HL-60 (cell line): Measurements from ENCODE around the gene GINS2.

Source experiments
- DNase-seq, 2 experiments: peaks; one replicate each; pipeline ENCODE4 v3.0.0-alpha.2; 2010 to 2020; ENCODE audit warnings: low read depth in 1 of 2, low spot score in 1 of 2
- H3K27ac ChIP-seq: fragments of 250-450 bp; sonication (Bioruptor Pico); replicated peaks from 2 replicates; pipeline ENCODE4 v1.5.1; 2020; ENCODE audit warnings: mild to moderate bottlenecking, moderate library complexity
- H3K27me3 ChIP-seq: fragments of 250-450 bp; sonication (Bioruptor Pico); 2 replicates; pipeline ENCODE4 v1.5.1; 2021; ENCODE audit warnings: mild to moderate bottlenecking, moderate library complexity; ENCODE audit not compliant: insufficient read depth, poor library complexity, severe bottlenecking
- H3K4me3 ChIP-seq: replicated peaks from 2 replicates; pipeline ENCODE4 v1.5.1; 2011; ENCODE audit warnings: mild to moderate bottlenecking, control low read depth, low read length; ENCODE audit not compliant: insufficient read depth
- CTCF ChIP-seq: IDR thresholded peaks from one replicate; pipeline ENCODE4 v1.5.1; 2011; ENCODE audit warnings: low read length, control low read depth, inconsistent platforms; ENCODE audit not compliant: insufficient read depth
- GABPA ChIP-seq: IDR thresholded peaks from 2 replicates; pipeline ENCODE4 v1.6.1; 2012; ENCODE audit warnings: low read depth
- POLR2AphosphoS5 ChIP-seq: IDR thresholded peaks from 2 replicates; pipeline ENCODE4 v1.6.1; 2012; ENCODE audit warnings: low read depth
- SPI1 ChIP-seq: IDR thresholded peaks from 2 replicates; pipeline ENCODE4 v1.6.1; 2012; ENCODE audit warnings: low read depth, mild to moderate bottlenecking, borderline replicate concordance
- TF ChIP-seq, protein P1 (sequence below): IDR thresholded peaks from 2 replicates; pipeline ENCODE4 v1.6.1; 2012; ENCODE audit warnings: low read depth; ENCODE audit not compliant: insufficient replicate concordance

The GINS2 gene

GRCh38 chr16:85674418-85674755 lies 14.4 kb downstream of the GINS2 start:
- no peak overlapping the region for H3K4me3 ChIP-seq
- DNase-seq: no peak
- no peaks in the 10 kb centered on the region for H3K27me3 ChIP-seq
- H3K27ac ChIP-seq: no peak overlapping the region
- TF ChIP-seq CTCF: no peak
- TF ChIP-seq GABPA: no peak
- peak; percentile 2; the same call in 1 of the 2 replicates for TF ChIP-seq POLR2AphosphoS5
- TF ChIP-seq SPI1: no peak
- TF ChIP-seq, protein P1, sequence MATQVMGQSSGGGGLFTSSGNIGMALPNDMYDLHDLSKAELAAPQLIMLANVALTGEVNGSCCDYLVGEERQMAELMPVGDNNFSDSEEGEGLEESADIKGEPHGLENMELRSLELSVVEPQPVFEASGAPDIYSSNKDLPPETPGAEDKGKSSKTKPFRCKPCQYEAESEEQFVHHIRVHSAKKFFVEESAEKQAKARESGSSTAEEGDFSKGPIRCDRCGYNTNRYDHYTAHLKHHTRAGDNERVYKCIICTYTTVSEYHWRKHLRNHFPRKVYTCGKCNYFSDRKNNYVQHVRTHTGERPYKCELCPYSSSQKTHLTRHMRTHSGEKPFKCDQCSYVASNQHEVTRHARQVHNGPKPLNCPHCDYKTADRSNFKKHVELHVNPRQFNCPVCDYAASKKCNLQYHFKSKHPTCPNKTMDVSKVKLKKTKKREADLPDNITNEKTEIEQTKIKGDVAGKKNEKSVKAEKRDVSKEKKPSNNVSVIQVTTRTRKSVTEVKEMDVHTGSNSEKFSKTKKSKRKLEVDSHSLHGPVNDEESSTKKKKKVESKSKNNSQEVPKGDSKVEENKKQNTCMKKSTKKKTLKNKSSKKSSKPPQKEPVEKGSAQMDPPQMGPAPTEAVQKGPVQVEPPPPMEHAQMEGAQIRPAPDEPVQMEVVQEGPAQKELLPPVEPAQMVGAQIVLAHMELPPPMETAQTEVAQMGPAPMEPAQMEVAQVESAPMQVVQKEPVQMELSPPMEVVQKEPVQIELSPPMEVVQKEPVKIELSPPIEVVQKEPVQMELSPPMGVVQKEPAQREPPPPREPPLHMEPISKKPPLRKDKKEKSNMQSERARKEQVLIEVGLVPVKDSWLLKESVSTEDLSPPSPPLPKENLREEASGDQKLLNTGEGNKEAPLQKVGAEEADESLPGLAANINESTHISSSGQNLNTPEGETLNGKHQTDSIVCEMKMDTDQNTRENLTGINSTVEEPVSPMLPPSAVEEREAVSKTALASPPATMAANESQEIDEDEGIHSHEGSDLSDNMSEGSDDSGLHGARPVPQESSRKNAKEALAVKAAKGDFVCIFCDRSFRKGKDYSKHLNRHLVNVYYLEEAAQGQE: no peak

DNA sequence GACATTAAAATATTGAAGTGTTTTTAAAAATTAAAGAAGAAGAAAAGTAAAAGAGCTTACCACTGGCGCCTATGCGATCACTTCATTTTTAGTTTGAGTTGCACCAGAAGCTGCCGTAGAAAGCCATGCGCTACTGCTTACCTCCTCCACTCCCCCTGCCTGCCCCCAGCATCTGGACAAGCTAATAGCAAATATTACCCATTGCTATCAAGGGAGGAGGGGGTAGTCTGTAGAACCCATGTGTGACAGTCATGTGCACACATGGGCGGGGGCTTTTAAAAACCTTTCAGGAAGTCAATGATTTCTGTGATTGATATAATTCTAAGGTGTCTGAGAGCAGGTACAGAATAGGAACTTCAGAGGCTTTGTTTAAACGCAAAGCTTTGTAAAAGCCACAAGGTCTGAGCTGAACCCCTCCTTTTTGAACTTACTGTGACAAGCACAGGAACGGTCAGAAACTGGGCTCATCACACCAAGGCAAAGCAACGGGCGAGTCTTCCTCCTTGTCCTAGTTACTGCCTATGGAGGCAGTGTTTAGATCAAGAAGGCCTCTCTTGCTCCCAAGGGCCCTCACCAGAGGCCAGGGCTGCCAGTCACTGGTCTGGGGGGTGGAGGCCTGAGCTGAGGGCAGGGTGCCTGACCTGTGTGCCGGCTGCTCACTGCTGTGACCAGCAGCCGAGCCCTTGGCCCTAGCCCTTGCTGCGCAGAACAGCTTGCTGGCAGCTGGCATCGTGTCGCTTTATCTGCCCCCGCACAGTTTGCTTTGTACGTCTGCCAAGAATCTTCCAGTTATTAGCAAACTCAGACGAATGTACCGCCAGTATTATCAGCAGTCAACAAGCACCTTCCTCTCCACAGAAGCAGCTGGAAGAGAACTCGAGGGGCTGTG lies 15.0 kb downstream of the GINS2 start:
- no peak overlapping the region for H3K27ac ChIP-seq
- DNase-seq: no peak

DNA sequence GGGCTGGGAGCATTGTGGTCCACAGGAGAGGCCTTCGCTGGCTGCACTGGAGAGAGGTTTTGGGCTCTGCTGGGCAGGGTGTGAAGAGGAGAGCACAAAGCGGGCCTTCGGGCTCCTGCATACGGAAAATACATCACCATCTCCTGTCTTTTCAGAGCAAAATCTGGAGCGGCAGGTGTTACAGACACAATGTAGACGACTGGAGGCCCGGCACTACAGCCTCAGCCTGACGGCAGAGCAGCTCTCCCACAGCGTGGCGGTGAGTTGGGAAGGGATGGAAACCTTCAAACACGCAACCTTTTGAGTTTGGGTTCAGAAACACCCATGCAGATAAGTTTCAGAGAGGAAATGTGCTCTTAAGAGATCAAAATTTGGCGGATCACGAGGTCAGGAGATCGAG lies 17.9 kb downstream of the GINS2 start:
- no peak overlapping the region for H3K27ac ChIP-seq
- no peak for TF ChIP-seq CTCF
- no peak for TF ChIP-seq GABPA
- no peak for TF ChIP-seq SPI1
- TF ChIP-seq, protein P1: no peak
- TF ChIP-seq POLR2AphosphoS5: no peak
- no peaks in the 10 kb centered on the region for H3K27me3 ChIP-seq
- no peak for DNase-seq
- no peak overlapping the region for H3K4me3 ChIP-seq

More for the DNA sequence above, 15.0 kb downstream of the GINS2 start:
- TF ChIP-seq POLR2AphosphoS5 (peak; percentile 54; the same call in 1 of the 2 replicates), SPI1 (no peak)
- H3K27me3 ChIP-seq: no peaks in the 10 kb centered on the region
- H3K4me3 ChIP-seq: no peak overlapping the region

DNA sequence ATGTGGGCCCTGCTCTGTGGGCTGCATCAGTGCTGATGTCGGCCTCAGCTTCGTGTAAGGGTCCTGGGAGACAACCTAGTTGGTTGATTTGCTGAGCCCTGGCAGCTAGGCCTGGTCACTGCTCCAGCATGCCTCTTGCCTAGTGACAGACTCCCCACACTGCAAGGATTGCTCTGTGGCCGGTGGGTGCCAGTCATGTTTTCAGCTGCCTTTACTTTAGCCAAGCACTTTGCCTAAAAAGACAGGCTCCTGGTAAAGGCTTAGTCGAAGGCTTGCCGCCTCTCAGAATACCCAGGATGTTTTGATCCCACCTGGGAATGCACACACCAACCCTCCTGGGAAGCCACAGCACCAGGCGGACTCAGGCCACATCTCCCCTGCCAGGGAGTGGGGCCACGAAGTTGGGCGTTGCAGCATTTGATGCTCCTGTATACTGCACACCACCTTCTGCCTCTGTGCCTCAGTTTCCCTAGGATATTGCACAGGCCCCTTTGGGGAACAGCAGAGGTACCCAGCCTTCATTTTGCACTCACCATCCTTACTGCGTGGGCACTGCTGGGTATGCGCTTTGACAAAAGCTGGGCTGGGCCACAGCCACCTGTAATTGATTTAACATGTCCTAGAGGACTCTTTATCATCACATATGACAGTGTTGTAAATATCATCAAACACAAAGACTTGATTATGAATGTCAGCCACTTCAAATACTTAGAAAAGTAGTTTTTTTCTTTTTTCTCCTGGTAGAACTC lies 19.9 kb downstream of the GINS2 start:
- DNase-seq: no peak
- Histone ChIP-seq H3K27ac (no peak overlapping the region), H3K4me3 (no peak overlapping the region), H3K27me3 (no peaks in the 10 kb centered on the region)
- TF ChIP-seq SPI1: no peak
- 0 out of 2 replicates have a peak, but pooled peaks have one; percentile 9 for TF ChIP-seq POLR2AphosphoS5
